Measurements from ENCODE around the gene TMEM231. TPM values are rescaled to one million over a fixed set of nuclear protein-coding genes. Genes with fewer than 3 reads are reported as not detected.

TMEM231 gene
- total RNA-seq, 4 donors from 2014 or later: 5.1 to 21.8 (median 15.2) TPM

DNA sequence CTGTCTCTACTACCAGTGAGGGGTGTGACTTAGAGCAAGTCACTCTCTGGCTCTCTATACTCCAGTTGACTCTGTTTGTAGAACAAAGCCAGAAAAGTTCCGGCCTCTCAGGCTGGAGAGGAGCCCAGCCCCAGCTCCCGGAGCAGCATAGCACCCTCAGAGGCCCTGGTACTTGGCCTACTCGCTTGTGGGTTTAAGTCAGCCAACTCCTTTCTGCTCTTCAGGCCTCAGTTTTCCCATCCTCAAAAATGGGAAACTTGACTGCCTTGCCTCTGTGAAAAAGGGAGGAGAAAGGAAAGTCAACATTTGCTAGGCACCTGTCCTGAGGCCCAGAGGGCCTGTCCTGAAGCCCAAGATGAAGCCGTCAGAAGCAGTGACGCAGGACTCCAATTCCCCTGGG is 61.9 kb downstream of the TMEM231 start:
- intact Hi-C loops (cut with DNase I; ENCODE audit: low total_unique reads): no loop called here
- TF ChIP-seq POLR2A (IDR thresholded peaks at IDR 0.05): no peak
- TF ChIP-seq, protein P1, sequence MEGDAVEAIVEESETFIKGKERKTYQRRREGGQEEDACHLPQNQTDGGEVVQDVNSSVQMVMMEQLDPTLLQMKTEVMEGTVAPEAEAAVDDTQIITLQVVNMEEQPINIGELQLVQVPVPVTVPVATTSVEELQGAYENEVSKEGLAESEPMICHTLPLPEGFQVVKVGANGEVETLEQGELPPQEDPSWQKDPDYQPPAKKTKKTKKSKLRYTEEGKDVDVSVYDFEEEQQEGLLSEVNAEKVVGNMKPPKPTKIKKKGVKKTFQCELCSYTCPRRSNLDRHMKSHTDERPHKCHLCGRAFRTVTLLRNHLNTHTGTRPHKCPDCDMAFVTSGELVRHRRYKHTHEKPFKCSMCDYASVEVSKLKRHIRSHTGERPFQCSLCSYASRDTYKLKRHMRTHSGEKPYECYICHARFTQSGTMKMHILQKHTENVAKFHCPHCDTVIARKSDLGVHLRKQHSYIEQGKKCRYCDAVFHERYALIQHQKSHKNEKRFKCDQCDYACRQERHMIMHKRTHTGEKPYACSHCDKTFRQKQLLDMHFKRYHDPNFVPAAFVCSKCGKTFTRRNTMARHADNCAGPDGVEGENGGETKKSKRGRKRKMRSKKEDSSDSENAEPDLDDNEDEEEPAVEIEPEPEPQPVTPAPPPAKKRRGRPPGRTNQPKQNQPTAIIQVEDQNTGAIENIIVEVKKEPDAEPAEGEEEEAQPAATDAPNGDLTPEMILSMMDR (IDR thresholded peaks at IDR 0.05): no peak
- peaks cover 0 to 12% of the 10 kb centered on the region in 2 donors for H3K4me1 ChIP-seq
- DNase-seq: no peak
- no peaks in the 10 kb centered on the region for H3K36me3 ChIP-seq
- no peaks in the 10 kb centered on the region for H3K27me3 ChIP-seq
- H3K27ac ChIP-seq: no peak overlapping the region
- no peaks in the 10 kb centered on the region for H3K9me3 ChIP-seq
- no peak overlapping the region for H3K4me3 ChIP-seq

DNA sequence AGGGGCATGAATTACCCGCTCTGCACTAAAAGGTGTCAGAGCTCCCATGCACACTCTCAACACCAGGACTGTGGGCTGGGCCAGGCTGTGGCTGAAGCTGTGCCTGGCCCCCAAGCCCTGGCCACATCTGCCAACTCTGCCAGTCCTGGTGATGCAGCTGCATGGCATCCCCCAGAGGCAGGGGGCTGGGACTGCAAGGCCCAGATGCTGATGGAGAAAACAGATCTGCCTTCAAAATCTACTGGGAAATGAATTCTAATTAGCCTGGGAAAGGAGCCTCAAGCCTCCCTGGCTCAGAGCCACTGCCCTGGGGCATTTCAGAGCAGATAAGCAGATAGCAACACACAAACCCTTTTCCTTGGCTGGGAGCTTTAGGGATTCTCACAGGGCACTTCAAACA is 64.2 kb downstream of the TMEM231 start:
- Histone ChIP-seq H3K36me3 (no peaks in the 10 kb centered on the region), H3K27me3 (no peaks in the 10 kb centered on the region), H3K4me1 (peaks cover 0 to 12% of the 10 kb centered on the region in 2 donors), H3K9me3 (no peaks in the 10 kb centered on the region), H3K4me3 (no peak overlapping the region), H3K27ac (no peak overlapping the region)
- no peak for DNase-seq
- intact Hi-C loops (cut with DNase I; ENCODE audit: low total_unique reads): no loop called here
- TF ChIP-seq, protein P1 (IDR thresholded peaks at IDR 0.05): no peak

DNA sequence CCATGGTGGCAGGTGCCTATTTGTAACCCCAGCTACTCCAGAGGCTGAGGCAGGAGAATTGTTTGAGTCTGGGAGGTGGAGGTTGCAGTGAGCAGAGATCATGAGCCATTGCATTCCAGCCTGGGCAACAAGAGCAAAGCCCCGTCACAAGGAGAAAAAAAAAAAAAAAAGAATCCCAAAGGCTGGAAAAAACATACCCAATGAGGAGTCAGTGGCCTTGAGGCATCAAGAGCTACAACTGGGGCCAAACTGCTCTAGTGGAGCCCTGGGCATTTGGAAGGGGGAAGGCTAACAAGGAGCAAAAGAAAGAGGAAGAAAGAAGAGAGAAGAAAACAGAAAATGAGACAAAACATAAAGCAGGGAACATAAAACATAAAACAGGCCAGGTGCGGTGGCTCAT is 67.7 kb downstream of the TMEM231 start:
- Histone ChIP-seq H3K4me3 (no peak overlapping the region), H3K27me3 (no peaks in the 10 kb centered on the region), H3K4me1 (no peaks in the 10 kb centered on the region), H3K27ac (no peak overlapping the region), H3K36me3 (no peaks in the 10 kb centered on the region), H3K9me3 (no peaks in the 10 kb centered on the region)
- DNase-seq: no peak
- TF ChIP-seq, protein P1 (IDR thresholded peaks at IDR 0.05): no peak
- TF ChIP-seq POLR2A (IDR thresholded peaks at IDR 0.05): no peak
- intact Hi-C loops (cut with DNase I; ENCODE audit: low total_unique reads): no loop called here

Other genes starting within 250 kb of the TMEM231 start
- gene CFDP1, start 122.7 kb downstream of the TMEM231 start, total RNA-seq: 10 to 100 TPM; 22.3 to 90.8 (median 73.4) TPM
- gene TMEM170A, start 91.6 kb downstream of the TMEM231 start, total RNA-seq: 10 to 100 TPM in 3 of 4 donors, 1 to 10 TPM in 1; 10.0 to 69.5 (median 21.4) TPM
- 1 to 10 TPM in 1 of 4 donors, under 1 TPM in 1, not detected in 2; 0.52 to 4.4 TPM for gene CHST6, start 60.8 kb downstream of the TMEM231 start, total RNA-seq
- gene CHST5, start 20.1 kb downstream of the TMEM231 start, total RNA-seq: 1 to 10 TPM in 2 of 4 donors, not detected in 2; 1.0 to 2.0 TPM
- 10 to 100 TPM; 19.0 to 95.9 (median 79.5) TPM for gene GABARAPL2, start 10.1 kb upstream of the TMEM231 start, total RNA-seq
- gene ADAT1, start 67.0 kb upstream of the TMEM231 start, total RNA-seq: 10 to 100 TPM; 21.8 to 72.2 (median 46.5) TPM
- gene KARS1, start 91.4 kb upstream of the TMEM231 start, total RNA-seq: 100 to 1,000 TPM in 1 of 4 donors, 10 to 100 TPM in 3; 51.8 to 101 (median 87.1) TPM
- gene TERF2IP, start 91.5 kb upstream of the TMEM231 start, total RNA-seq: 10 to 100 TPM; 29.5 to 74.5 (median 50.0) TPM
- gene CPHXL2, start 120.8 kb upstream of the TMEM231 start, total RNA-seq: not detected
- not detected for gene DUXB, start 145.2 kb upstream of the TMEM231 start, total RNA-seq
- not detected for gene CPHXL, start 170.2 kb upstream of the TMEM231 start, total RNA-seq

Measured in uterus (tissue), 4 donors.